Measurements from ENCODE around the gene DOCK11. TPM values are rescaled to one million over a fixed set of nuclear protein-coding genes. Genes with fewer than 3 reads are reported as not detected.

The DOCK11 gene
- total and polyA plus RNA-seq, 12 donors, result 1.3 to 9.4 (median 3.0) TPM

DNA sequence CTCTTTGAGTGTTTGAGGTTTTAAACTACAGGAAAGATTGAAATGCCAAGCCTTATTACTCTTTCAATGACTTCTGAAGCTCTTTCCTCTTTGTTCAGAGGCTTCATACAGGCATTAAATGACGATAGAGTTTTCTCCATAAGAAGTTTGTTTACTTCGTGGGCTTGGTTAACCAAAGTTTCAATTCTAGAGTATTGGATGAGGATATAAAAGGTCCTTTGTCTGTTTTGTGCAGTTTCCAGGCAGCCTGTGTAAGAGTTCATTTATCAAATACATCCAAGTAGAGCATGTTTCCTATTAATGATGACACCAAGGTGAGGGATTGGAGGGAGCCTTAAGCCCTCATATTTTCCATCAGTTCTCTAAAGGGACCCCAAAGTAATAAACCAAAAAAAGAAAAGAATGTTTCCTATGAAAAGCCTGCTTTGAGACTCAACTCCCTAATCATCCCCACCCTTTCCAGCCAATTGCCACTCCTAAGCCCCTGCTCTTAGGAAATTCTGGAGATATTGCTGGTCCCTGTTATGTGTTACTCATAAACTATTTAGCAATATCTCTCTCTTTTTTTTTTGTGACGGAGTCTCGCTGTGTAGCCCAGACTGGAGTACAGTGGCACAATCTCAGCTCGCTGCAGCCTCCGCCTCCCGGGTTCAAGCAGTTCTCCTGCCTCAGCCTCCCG lies 125.6 kb downstream of the DOCK11 start:
- ATAC-seq, result no peak
- H3K27me3 ChIP-seq, result peaks cover 0 to 12% (median 0%) of the 10 kb centered on the region in 7 donors
- no peaks in the 10 kb centered on the region for H3K9me3 ChIP-seq
- TF ChIP-seq, protein P1, sequence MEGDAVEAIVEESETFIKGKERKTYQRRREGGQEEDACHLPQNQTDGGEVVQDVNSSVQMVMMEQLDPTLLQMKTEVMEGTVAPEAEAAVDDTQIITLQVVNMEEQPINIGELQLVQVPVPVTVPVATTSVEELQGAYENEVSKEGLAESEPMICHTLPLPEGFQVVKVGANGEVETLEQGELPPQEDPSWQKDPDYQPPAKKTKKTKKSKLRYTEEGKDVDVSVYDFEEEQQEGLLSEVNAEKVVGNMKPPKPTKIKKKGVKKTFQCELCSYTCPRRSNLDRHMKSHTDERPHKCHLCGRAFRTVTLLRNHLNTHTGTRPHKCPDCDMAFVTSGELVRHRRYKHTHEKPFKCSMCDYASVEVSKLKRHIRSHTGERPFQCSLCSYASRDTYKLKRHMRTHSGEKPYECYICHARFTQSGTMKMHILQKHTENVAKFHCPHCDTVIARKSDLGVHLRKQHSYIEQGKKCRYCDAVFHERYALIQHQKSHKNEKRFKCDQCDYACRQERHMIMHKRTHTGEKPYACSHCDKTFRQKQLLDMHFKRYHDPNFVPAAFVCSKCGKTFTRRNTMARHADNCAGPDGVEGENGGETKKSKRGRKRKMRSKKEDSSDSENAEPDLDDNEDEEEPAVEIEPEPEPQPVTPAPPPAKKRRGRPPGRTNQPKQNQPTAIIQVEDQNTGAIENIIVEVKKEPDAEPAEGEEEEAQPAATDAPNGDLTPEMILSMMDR (IDR thresholded peaks at IDR 0.05), result no peak
- H3K27ac ChIP-seq, result no peak overlapping the region
- H3K36me3 ChIP-seq, result peaks cover 0 to 60% (median 0%) of the 10 kb centered on the region in 9 donors
- no peak overlapping the region for H3K4me3 ChIP-seq
- 89 to 93% methylated on average over 4 to 8 of the region's 8 CpGs for WGBS, 2 donors
- intact Hi-C loops (cut with DNase I), result no loop called here
- H3K4me1 ChIP-seq, result no peaks in the 10 kb centered on the region
- DNase-seq, result no peak

DNA sequence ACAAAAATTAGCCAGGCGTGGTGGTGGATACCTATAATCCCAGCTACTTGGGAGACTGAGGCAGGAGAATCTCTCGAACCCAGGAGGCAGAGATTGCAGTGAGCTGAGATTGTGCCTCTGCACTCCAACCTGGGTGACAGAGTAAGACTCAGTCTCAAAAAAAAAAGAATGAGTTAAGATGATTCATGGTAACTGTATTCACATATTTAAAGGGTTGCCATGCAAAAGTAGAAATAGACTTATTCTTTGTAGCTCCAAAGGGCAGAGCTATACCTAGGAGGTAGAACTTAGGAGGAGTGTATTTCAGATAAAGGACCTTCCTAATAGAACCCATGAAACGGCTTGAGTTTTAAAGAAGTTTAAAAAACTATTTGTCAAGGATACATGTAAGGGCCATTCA lies 127.4 kb downstream of the DOCK11 start:
- H3K4me1 ChIP-seq, result no peaks in the 10 kb centered on the region
- H3K9me3 ChIP-seq, result no peaks in the 10 kb centered on the region
- no peak for ATAC-seq
- peaks cover 0 to 20% (median 0%) of the 10 kb centered on the region in 7 donors for H3K27me3 ChIP-seq
- H3K36me3 ChIP-seq, result peaks cover 0 to 63% (median 0%) of the 10 kb centered on the region in 9 donors
- no peak overlapping the region for H3K27ac ChIP-seq
- TF ChIP-seq, protein P1 (IDR thresholded peaks at IDR 0.05), result no peak
- intact Hi-C loops (cut with DNase I), result no loop called here
- WGBS, 2 donors, result 95 to 96% methylated on average over 3 of the region's 3 CpGs
- H3K4me3 ChIP-seq, result no peak overlapping the region
- no peak for DNase-seq

DNA sequence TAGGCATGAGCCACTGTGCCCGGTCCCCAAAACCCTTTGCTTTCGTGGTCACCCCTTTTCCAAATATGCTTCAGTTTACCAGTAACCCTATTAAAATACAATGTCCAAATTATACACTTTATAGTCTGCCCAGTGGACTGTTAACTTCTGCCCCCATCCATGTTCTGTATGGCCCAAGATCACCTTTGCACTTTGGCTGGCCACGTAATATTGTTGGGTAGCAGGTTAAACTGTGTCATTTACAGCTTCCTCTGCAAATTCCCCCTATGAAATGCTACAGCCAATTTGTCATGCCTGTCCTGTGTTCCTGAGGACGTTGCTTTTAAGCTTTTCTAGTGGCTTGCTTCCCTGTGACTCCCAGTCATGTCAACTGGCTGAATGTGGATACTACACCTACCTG lies 130.7 kb downstream of the DOCK11 start:
- Histone ChIP-seq H3K27me3 (peaks cover 0 to 23% (median 0%) of the 10 kb centered on the region in 7 donors), H3K36me3 (peaks cover 0 to 58% (median 0%) of the 10 kb centered on the region in 9 donors), H3K27ac (no peak overlapping the region), H3K9me3 (no peaks in the 10 kb centered on the region), H3K4me3 (no peak overlapping the region), H3K4me1 (peaks cover 0 to 2% (median 0%) of the 10 kb centered on the region in 9 donors)
- ATAC-seq (no peak), DNase-seq (no peak)
- intact Hi-C loops (cut with DNase I), result loop anchor here in 1 of 10 donors (5.0 kb wide), 1 partner anchor 181 kb away; no protein-coding TSS in a partner anchor
- TF ChIP-seq, protein P1 (IDR thresholded peaks at IDR 0.05), result no peak
- 81 to 83% methylated on average over 4 of the region's 4 CpGs for WGBS, 2 donors

DNA sequence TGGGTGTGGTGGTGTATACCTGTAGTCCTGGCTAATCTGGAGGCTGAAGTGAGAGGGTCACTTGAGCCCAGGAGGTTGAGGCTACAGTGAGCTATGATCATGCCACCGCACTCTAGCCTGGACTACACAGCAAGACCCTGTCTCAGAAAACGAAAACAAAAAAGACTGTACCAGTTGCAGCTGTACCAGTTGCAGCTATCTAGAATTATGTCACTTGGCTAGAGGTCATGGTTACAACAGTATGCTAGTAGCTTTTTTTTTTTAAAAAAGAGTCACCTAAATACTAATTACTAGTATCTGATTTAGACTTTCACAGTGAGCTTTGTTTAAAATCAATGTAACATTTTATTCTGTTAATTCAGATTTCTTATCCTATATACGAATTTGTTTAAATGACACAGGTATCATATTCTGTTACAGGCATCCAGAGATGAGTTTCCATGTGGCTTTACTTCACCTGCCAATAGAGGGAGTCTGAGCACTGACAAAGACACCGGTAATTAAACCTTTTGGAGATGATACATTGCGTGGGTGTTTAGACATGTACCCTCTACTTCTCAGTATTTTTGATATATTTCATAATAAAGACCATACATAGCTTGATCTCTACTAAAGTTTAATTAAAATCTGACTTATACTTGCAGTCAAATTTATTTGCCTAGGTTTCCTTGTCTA lies 131.6 kb downstream of the DOCK11 start:
- TF ChIP-seq, protein P1 (IDR thresholded peaks at IDR 0.05), result peak in 7 of 9 donors; percentile 20 to 48 (median 27)
- 59 to 60% methylated on average over 5 of the region's 5 CpGs for WGBS, 2 donors
- Histone ChIP-seq H3K36me3 (peaks cover 0 to 55% (median 0%) of the 10 kb centered on the region in 9 donors), H3K9me3 (no peaks in the 10 kb centered on the region), H3K4me1 (peaks cover 0 to 7% (median 0%) of the 10 kb centered on the region in 9 donors), H3K4me3 (no peak overlapping the region), H3K27ac (no peak overlapping the region), H3K27me3 (peaks cover 0 to 23% (median 0%) of the 10 kb centered on the region in 7 donors)
- intact Hi-C loops (cut with DNase I), result loop anchor here in 1 of 10 donors (5.0 kb wide), 1 partner anchor 180 kb away; no protein-coding TSS in a partner anchor
- no peak for DNase-seq
- no peak for ATAC-seq

Measured in heart right ventricle (tissue), 16 donors.